HG03432 (cell line): Measurements from ENCODE around the gene APBB1IP.
"Not testable (repeated sequence)": the region's sequence is repeated elsewhere in the genome, so short reads cannot be mapped to it uniquely, and the experiment has no call there.

Source experiments
- ATAC-seq: cut with Tn5 transposase; IDR thresholded peaks from one replicate; pipeline ENCODE4 v1.9.1; 2021; ENCODE audit warnings: mild to moderate bottlenecking, moderate library complexity; ENCODE audit not compliant: unreplicated experiment

Gene APBB1IP

DNA sequence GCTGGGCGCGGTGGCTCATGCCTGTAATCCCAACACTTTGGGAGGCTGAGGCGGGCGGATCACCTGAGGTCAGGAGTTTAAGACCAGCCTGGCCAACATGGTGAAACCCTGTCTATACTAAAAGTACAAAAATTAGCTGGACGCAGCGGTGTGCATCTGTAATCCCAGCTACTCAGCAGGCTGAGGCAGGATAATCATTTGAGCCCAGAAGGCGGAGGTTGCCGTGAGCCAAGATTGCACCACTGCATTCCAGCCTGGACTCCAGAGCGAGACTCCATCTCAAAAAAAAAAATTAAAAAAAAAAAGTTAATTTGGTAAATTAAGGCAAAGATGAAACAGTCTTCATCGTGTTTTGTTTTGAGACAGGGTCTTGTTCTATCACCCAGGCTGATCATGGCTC is 66.3 kb downstream of the APBB1IP start:
- ATAC-seq: not testable (repeated sequence)

- ATAC-seq: no peak
These were observed 67.3 kb downstream of the APBB1IP start for GRCh38 chr10:26505491-26505890.

GRCh38 chr10:26506736-26507135 is 68.6 kb downstream of the APBB1IP start:
- ATAC-seq: no peak

- ATAC-seq: no peak
These were observed 69.3 kb downstream of the APBB1IP start for GRCh38 chr10:26507441-26507840.

DNA sequence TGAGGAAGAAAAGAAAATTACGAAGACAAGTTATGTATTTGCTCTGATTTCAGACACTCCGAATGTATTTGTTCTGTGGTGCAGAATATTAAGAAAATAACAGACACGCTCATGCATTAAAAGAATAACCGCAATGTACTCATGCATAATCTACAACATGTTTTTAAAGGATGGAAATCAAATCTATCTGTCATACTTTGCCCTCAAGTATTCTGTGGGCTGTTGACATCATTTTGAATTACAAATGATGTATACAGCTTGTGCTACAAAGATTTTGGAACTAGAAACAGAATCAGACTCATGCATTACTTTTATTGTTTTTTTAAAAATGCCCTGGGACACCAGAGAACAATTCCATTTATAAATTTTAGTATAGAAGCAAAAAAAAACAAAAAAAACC is 69.9 kb downstream of the APBB1IP start:
- no peak for ATAC-seq

- no peak for ATAC-seq
These were observed 71.2 kb downstream of the APBB1IP start for GRCh38 chr10:26509307-26509706.

DNA sequence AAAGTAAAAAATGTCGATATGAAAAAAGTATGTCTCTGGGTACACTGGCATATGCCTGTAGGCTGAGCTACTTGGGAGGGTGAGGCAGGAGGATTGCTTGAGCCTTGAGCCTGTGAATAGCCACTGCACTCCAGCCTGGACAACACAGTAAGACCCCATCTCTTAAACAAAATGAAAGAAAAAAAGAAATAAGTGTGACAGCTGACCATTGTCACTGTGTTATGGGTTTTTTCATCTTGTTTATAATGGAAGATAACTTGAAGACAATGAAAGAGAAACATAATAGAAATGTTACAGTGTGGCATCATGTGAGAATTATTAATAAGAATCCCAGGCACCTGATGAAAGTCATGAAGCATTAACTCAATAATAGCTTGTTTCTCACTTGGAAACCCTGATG is 75.0 kb downstream of the APBB1IP start:
- no peak for ATAC-seq

DNA sequence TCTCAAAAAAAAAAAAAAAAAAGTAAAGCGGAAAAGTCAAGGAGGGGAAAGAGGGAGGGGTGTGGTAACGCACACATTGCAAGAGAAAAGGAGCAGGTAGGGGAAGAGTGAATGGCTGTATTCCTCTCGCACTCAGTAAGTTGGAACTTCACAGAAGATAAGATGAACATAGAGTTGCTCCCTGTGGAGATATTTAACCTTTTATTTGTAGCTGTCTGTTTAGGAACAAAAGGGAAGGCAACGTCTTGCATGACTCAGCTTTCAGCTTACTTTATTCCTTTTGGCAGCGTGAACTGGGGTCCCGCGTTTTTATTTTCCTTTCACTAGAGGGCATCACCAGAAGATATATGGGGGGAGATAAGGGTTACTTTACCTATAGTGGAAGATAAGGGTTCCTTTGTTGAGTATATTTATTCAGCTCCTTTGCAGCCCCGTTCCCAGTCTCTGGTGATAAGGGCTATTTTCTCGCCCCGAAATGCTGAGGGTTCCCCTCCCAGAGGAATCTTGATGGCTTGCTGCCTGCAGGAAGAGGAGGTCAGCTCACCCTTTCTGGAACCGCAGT is 78.5 kb downstream of the APBB1IP start:
- ATAC-seq: no peak

- no peak for ATAC-seq
These were observed 79.2 kb downstream of the APBB1IP start for GRCh38 chr10:26517141-26517867.

- no peak for ATAC-seq
These were observed 81.7 kb downstream of the APBB1IP start for GRCh38 chr10:26519803-26520202.

GRCh38 chr10:26520575-26520974 is 82.4 kb downstream of the APBB1IP start:
- no peak for ATAC-seq

GRCh38 chr10:26524161-26524896 is 86.2 kb downstream of the APBB1IP start:
- no peak for ATAC-seq

GRCh38 chr10:26525586-26525985 is 87.4 kb downstream of the APBB1IP start:
- ATAC-seq: no peak

- ATAC-seq: no peak
These were observed 88.9 kb downstream of the APBB1IP start for GRCh38 chr10:26527018-26527417.

DNA sequence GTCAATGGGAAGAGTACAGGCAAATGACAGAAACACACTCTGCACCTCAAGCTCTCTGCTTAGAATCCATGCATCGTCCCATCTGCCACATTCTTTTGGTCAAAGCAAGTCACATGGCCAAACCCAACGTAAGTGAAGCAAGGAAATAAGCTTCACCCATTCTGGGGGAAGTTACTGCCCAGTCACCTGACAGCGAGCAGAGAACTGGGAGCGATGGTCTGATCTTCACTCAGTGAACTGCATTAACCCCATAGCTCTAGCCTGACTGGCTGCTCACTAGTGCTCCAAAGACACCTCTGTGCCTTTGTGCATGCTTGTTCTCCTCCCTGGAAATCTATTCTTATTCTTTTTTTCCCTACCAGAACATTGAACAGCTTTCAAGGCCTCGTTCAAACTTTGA is 89.9 kb downstream of the APBB1IP start:
- ATAC-seq: no peak

GRCh38 chr10:26528715-26529393 is 90.7 kb downstream of the APBB1IP start:
- ATAC-seq: peak; percentile 71

GRCh38 chr10:26534384-26534783 is 96.2 kb downstream of the APBB1IP start:
- no peak for ATAC-seq

GRCh38 chr10:26540601-26541000 is 102.5 kb downstream of the APBB1IP start:
- ATAC-seq: peak; percentile 45

DNA sequence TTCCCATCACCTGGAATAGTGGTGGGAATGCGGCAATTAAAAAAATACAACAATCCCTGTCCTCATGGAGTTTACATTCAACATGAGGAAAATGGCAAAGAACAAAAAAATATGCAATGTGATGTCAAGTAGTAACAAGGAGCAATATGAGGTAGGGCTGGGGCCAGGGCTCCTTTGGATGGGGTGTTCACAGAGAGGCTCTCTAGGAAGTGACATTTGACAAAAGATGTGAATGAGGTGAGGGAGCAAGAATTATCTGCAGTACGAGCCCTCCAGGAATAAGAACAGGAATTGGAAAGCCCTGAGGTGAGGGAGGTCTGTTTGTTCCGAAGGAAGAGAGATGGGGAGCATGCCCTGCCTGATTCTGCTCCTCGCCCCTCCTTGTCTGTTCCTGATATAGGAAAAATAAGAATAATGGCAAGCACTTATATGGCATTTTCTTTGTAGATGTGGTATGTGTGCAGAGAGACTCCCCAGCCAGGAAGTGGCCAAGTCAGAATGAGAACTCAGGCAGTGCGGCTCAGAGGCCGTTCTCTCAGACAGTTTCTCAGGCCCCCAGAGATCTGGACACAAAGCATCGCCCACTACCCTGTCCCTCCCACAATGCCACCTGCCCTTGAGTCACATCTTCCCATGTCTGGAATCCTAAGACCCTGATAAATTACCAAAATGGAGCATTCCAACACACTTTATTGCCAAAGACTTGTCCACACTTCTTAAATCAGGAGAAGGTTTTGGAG is 105.6 kb downstream of the APBB1IP start:
- ATAC-seq: peak; percentile 77

- no peak for ATAC-seq
These were observed 106.8 kb downstream of the APBB1IP start for GRCh38 chr10:26544932-26545331.
